ENCODE data around the gene KCNK5. TPM values are rescaled to one million over a fixed set of nuclear protein-coding genes. Genes with fewer than 3 reads are reported as not detected.

Gene KCNK5
- total and polyA plus RNA-seq, 2 donors (not counting 1 experiment from before 2014, with no cell fraction given): 0.07 TPM; not detected in 1

DNA sequence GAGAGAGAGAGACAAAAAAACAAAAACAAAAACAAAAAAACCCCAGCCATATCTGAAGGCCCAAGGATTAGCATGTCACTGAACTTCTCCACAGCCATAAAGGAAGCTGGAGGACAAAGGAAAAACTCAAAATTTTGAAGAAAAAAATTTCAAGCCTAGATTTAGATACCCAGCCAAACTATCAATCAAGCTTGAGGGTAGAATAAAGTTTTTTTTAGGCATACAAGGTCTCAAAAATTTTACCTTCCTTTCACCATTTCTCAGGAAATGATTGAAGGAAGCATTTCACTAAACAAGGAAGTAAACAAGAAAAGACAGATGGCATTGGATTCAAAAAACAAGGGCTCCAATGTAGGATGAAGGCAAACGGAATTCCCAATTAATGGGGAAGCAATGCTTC is 52.1 kb downstream of the KCNK5 start:
- no peak overlapping the region for H3K4me2 ChIP-seq (replicated peaks; ENCODE audit: low read depth, low read length, poor library complexity, severe bottlenecking)
- H3K4me1 ChIP-seq (ENCODE audit: control insufficient read depth in 2 of 2, insufficient read depth in 2 of 2, low read length in 2 of 2): no peaks in the 10 kb centered on the region
- no peaks in the 10 kb centered on the region for H3K27me3 ChIP-seq (replicated peaks in 1 of 4; ENCODE audit: control extremely low read depth in 1 of 4, control insufficient read depth in 3 of 4, insufficient read depth in 4 of 4, low read length in 3 of 4)
- Mint-ChIP-seq H3K27me3 (peaks cover 13% of the 10 kb centered on the region), H3K27ac (no peak overlapping the region), H3K4me3 (no peak overlapping the region), H3K4me1 (no peaks in the 10 kb centered on the region), H3K9me3 (ENCODE audit: insufficient read depth) (peaks cover 3% of the 10 kb centered on the region)
- ChIA-PET POLR2A (no interaction called here), CTCF (no interaction called here)
- no peak overlapping the region for H2AFZ ChIP-seq (ENCODE audit: insufficient read depth, low read depth, low read length, poor library complexity, severe bottlenecking)
- no peak overlapping the region for H3K27ac ChIP-seq (ENCODE audit: low read length in 2 of 2)
- no peaks in the 10 kb centered on the region for H4K20me1 ChIP-seq (ENCODE audit: control insufficient read depth, insufficient read depth, low read length, poor library complexity, severe bottlenecking)
- intact Hi-C loops (cut with micrococcal nuclease): no loop called here
- no peaks in the 10 kb centered on the region for H3K36me3 ChIP-seq (replicated peaks in 1 of 2; ENCODE audit: control extremely low read depth in 1 of 2, control insufficient read depth in 1 of 2, extremely low read depth in 1 of 2, insufficient read depth in 2 of 2, low read length in 1 of 2)
- H3K79me2 ChIP-seq (ENCODE audit: control insufficient read depth, insufficient read depth, low read length): no peaks in the 10 kb centered on the region
- peaks cover 1 to 18% (median 6%) of the 10 kb centered on the region in 3 donors for H3K9me3 ChIP-seq (ENCODE audit: control extremely low read depth in 1 of 3, control insufficient read depth in 2 of 3, insufficient read depth in 1 of 3, low read length in 2 of 3)
- ATAC-seq (ENCODE audit: low read depth) (no peak), DNase-seq (no peak)
- WGBS (ENCODE audit: insufficient coverage): 90% methylated on average over 1 of the region's 1 CpG
- TF ChIP-seq CTCF (IDR thresholded peaks at IDR 0.05) (no peak), EZH2 (IDR thresholded peaks at IDR 0.05; ENCODE audit: borderline replicate concordance, insufficient read depth, low read depth, low read length, poor library complexity, severe bottlenecking) (no peak)
- H3K4me3 ChIP-seq (ENCODE audit: control extremely low read depth in 1 of 5, extremely low read depth in 1 of 5, insufficient read depth in 1 of 5, low read depth in 2 of 5, low read length in 4 of 5): no peak overlapping the region
- no peak overlapping the region for H3K9ac ChIP-seq (ENCODE audit: low read length)

- CTCF ChIA-PET: interaction anchor here (1.2 kb wide), 1 partner anchor 9 kb away, joined by 3 read pairs; no protein-coding TSS in a partner anchor
These were observed 56.0 kb downstream of the KCNK5 start for GRCh38 chr6:39173270-39173669.

More at GRCh38 chr6:39173270-39173669, 56.0 kb downstream of the KCNK5 start:
- H3K27me3 Mint-ChIP-seq: peaks cover 18% of the 10 kb centered on the region
- Histone ChIP-seq H3K4me1 (ENCODE audit: control insufficient read depth in 2 of 2, insufficient read depth in 2 of 2, low read length in 2 of 2) (no peaks in the 10 kb centered on the region), H3K27me3 (replicated peaks in 1 of 4; ENCODE audit: control extremely low read depth in 1 of 4, control insufficient read depth in 3 of 4, insufficient read depth in 4 of 4, low read length in 3 of 4) (peaks cover 0 to 2% (median 0%) of the 10 kb centered on the region in 4 experiments), H3K4me2 (replicated peaks; ENCODE audit: low read depth, low read length, poor library complexity, severe bottlenecking) (no peak overlapping the region), H3K27ac (ENCODE audit: low read length in 2 of 2) (no peak overlapping the region), H3K4me3 (ENCODE audit: control extremely low read depth in 1 of 5, extremely low read depth in 1 of 5, insufficient read depth in 1 of 5, low read depth in 2 of 5, low read length in 4 of 5) (no peak overlapping the region), H3K79me2 (ENCODE audit: control insufficient read depth, insufficient read depth, low read length) (no peaks in the 10 kb centered on the region), H3K9ac (ENCODE audit: low read length) (no peak overlapping the region), H2AFZ (ENCODE audit: insufficient read depth, low read depth, low read length, poor library complexity, severe bottlenecking) (no peak overlapping the region), H4K20me1 (ENCODE audit: control insufficient read depth, insufficient read depth, low read length, poor library complexity, severe bottlenecking) (no peaks in the 10 kb centered on the region), H3K36me3 (replicated peaks in 1 of 2; ENCODE audit: control extremely low read depth in 1 of 2, control insufficient read depth in 1 of 2, extremely low read depth in 1 of 2, insufficient read depth in 2 of 2, low read length in 1 of 2) (no peaks in the 10 kb centered on the region), H3K9me3 (ENCODE audit: control extremely low read depth in 1 of 3, control insufficient read depth in 2 of 3, insufficient read depth in 1 of 3, low read length in 2 of 3) (peaks cover 1 to 23% (median 6%) of the 10 kb centered on the region in 3 donors)
- 25% methylated on average over 4 of the region's 6 CpGs for WGBS (ENCODE audit: insufficient coverage)
- no peak overlapping the region for H3K4me3 Mint-ChIP-seq
- POLR2A ChIA-PET: no interaction called here
- ATAC-seq (ENCODE audit: low read depth) (no peak), DNase-seq (no peak)
- TF ChIP-seq EZH2 (IDR thresholded peaks at IDR 0.05; ENCODE audit: borderline replicate concordance, insufficient read depth, low read depth, low read length, poor library complexity, severe bottlenecking) (no peak), CTCF (IDR thresholded peaks at IDR 0.05) (no peak)
- H3K4me1 Mint-ChIP-seq: no peaks in the 10 kb centered on the region
- H3K9me3 Mint-ChIP-seq (ENCODE audit: insufficient read depth): peaks cover 6% of the 10 kb centered on the region
- no peak overlapping the region for H3K27ac Mint-ChIP-seq
- intact Hi-C loops (cut with micrococcal nuclease): no loop called here
